ENCODE results near the gene AKNA. TPM values are rescaled to one million over a fixed set of nuclear protein-coding genes. Genes with fewer than 3 reads are reported as not detected.
"Not testable (repeated sequence)": the region's sequence is repeated elsewhere in the genome, so short reads cannot be mapped to it uniquely, and the experiment has no call there.

The AKNA gene
- total RNA-seq, 2 donors from 2014 or later, result 12.2 to 15.4 TPM

DNA sequence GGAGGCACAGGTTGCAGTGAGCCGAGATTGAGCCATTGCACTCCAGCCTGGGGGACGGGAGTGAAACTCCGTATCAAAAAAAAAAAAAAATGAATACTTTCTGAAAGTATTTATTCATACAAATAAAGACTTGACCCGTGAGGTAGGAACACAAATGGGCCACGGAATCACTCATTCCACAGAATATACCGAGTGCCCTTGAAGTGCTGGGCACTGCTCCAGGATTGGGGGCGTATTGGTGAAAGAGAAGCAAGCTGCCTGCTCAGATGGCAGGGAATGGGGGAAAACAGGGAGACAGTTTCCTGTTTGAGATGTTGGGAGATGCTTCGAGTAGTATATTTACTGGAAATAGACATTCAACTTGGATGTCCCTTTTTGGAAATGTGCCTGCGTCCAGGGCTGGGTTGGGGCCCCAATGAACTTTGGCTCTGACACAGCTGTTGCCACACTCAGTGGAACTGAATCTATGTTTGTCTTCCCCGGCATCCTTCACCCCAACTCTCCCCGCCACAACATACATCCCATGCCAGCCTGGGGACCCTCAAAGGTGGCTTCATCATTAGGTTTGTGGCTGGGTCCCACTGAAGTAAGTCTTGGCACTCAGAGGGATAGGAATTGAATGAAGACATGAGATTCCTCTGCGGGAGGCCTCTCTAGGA, 65.5 kb downstream of the AKNA start:
- H3K4me3 Mint-ChIP-seq; H3K9ac ChIP-seq (ENCODE audit: extremely low read depth, low read length, poor library complexity, severe bottlenecking); H3K27ac ChIP-seq (ENCODE audit: low read depth, low read length); DNase-seq; H3K9me3 Mint-ChIP-seq; H3K36me3 Mint-ChIP-seq (ENCODE audit: low read depth); H3K27me3 ChIP-seq (ENCODE audit: control insufficient read depth, insufficient read depth, low read length, poor library complexity, severe bottlenecking); H3K4me1 ChIP-seq (ENCODE audit: control insufficient read depth, insufficient read depth, low read length); H3K36me3 ChIP-seq (ENCODE audit: control insufficient read depth, insufficient read depth, low read length); H3K27ac Mint-ChIP-seq; H3K27me3 Mint-ChIP-seq (ENCODE audit: insufficient read depth); H3K9me3 ChIP-seq (ENCODE audit: control insufficient read depth, low read length); H3K4me1 Mint-ChIP-seq; H3K4me3 ChIP-seq (ENCODE audit: low read length): not testable (repeated sequence)
- 92 to 94% methylated on average over 4 to 8 of the region's 12 CpGs for WGBS, 2 experiments (ENCODE audit: insufficient coverage in 1 of 2, insufficient read length in 1 of 2)

DNA sequence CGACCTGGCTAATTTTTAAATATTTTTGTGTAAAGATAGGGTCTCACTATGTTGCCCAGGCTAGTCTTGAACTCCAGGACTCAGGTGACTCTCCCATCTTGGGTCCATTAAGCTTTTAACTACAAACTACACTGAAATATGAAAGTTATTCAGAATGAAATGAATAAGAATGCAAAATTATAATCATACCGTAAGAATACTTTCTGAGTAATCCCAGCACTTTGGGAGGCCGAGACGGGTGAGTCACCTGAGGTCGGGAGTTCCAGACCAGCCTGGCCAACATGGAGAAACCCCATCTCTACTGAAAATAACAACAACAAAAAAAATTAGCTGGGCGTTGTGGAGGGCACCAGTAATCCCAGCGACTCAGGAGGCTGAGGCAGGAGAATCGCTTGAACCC, 66.0 kb downstream of the AKNA start:
- Mint-ChIP-seq H3K27me3 (ENCODE audit: insufficient read depth) (no peaks in the 10 kb centered on the region), H3K27ac (no peak overlapping the region), H3K4me3 (no peak overlapping the region)

DNA sequence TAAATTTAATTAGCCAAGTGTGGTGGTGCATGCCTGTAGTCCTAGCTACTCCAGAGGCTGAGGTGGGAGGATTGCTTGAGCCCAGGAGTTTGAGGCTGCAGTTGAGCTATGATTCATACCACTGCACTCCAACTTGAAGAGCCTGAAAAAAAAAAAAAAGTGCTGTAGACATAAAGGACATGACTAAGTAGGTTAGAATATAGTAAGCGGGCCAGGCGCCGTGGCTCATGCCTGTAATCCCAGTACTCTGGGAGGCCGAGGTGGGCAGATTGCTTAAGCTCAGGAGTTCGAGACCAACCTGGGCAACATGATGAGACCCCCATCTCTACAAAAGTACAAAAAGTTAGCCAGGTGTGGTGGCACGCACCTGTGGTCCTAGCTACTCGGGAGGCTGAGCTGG, 67.1 kb downstream of the AKNA start:
- not testable (repeated sequence) for H3K4me1 ChIP-seq (ENCODE audit: control insufficient read depth, insufficient read depth, low read length); H3K9ac ChIP-seq (ENCODE audit: extremely low read depth, low read length, poor library complexity, severe bottlenecking); H3K36me3 ChIP-seq (ENCODE audit: control insufficient read depth, insufficient read depth, low read length); H3K27ac ChIP-seq (ENCODE audit: low read depth, low read length); H3K27ac Mint-ChIP-seq; H3K9me3 Mint-ChIP-seq; H3K4me1 Mint-ChIP-seq; H3K27me3 ChIP-seq (ENCODE audit: control insufficient read depth, insufficient read depth, low read length, poor library complexity, severe bottlenecking); H3K27me3 Mint-ChIP-seq (ENCODE audit: insufficient read depth); H3K9me3 ChIP-seq (ENCODE audit: control insufficient read depth, low read length); H3K4me3 ChIP-seq (ENCODE audit: low read length); H3K36me3 Mint-ChIP-seq (ENCODE audit: low read depth); H3K4me3 Mint-ChIP-seq
- peak; percentile 9 for DNase-seq
- 99 to 100% methylated on average over 2 to 7 of the region's 7 CpGs for WGBS, 2 experiments (ENCODE audit: insufficient coverage in 1 of 2, insufficient read length in 1 of 2)

More for the DNA sequence above, 66.0 kb downstream of the AKNA start:
- no peaks in the 10 kb centered on the region for H3K4me1 ChIP-seq (ENCODE audit: control insufficient read depth, insufficient read depth, low read length)
- H3K27ac ChIP-seq (ENCODE audit: low read depth, low read length), result no peak overlapping the region
- no peak overlapping the region for H3K4me3 ChIP-seq (ENCODE audit: low read length)
- WGBS, 2 experiments (ENCODE audit: insufficient coverage in 1 of 2, insufficient read length in 1 of 2), result 87 to 92% methylated on average over 6 to 8 of the region's 8 CpGs
- no peaks in the 10 kb centered on the region for H3K36me3 ChIP-seq (ENCODE audit: control insufficient read depth, insufficient read depth, low read length)
- DNase-seq, result no peak
- no peaks in the 10 kb centered on the region for H3K4me1 Mint-ChIP-seq
- H3K36me3 Mint-ChIP-seq (ENCODE audit: low read depth), result no peaks in the 10 kb centered on the region
- TF ChIP-seq, protein P1, sequence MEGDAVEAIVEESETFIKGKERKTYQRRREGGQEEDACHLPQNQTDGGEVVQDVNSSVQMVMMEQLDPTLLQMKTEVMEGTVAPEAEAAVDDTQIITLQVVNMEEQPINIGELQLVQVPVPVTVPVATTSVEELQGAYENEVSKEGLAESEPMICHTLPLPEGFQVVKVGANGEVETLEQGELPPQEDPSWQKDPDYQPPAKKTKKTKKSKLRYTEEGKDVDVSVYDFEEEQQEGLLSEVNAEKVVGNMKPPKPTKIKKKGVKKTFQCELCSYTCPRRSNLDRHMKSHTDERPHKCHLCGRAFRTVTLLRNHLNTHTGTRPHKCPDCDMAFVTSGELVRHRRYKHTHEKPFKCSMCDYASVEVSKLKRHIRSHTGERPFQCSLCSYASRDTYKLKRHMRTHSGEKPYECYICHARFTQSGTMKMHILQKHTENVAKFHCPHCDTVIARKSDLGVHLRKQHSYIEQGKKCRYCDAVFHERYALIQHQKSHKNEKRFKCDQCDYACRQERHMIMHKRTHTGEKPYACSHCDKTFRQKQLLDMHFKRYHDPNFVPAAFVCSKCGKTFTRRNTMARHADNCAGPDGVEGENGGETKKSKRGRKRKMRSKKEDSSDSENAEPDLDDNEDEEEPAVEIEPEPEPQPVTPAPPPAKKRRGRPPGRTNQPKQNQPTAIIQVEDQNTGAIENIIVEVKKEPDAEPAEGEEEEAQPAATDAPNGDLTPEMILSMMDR (conservative IDR thresholded peaks at IDR 0.05), result no peak
- H3K9me3 Mint-ChIP-seq, result no peaks in the 10 kb centered on the region
- H3K27me3 ChIP-seq (ENCODE audit: control insufficient read depth, insufficient read depth, low read length, poor library complexity, severe bottlenecking), result no peaks in the 10 kb centered on the region
- H3K9me3 ChIP-seq (ENCODE audit: control insufficient read depth, low read length), result no peaks in the 10 kb centered on the region
- no peak overlapping the region for H3K9ac ChIP-seq (ENCODE audit: extremely low read depth, low read length, poor library complexity, severe bottlenecking)

DNA sequence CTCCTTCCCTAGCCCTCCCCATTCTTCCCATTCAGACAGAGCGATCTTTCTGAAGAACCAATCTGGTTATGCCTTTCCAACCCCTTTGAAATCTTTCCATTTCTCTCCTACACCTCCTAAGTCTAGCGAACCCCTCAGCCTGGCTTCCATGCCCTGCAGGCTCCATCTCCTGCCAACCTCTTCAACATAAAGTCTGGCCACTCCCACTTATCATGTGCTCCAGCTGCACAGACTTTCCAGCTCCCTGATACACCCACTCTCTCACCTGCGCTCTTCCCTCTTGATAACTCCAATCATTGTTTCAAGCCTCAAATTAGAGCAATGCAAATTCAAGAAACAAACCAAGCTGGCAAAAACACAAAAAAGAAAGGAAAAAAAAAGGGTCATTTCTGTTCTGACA, 68.6 kb downstream of the AKNA start:
- H3K27me3 ChIP-seq (ENCODE audit: control insufficient read depth, insufficient read depth, low read length, poor library complexity, severe bottlenecking), result no peaks in the 10 kb centered on the region
- H3K9ac ChIP-seq (ENCODE audit: extremely low read depth, low read length, poor library complexity, severe bottlenecking), result no peak overlapping the region
- no peaks in the 10 kb centered on the region for H3K27me3 Mint-ChIP-seq (ENCODE audit: insufficient read depth)
- no peaks in the 10 kb centered on the region for H3K9me3 Mint-ChIP-seq
- H3K4me3 ChIP-seq (ENCODE audit: low read length), result no peak overlapping the region
- TF ChIP-seq, protein P1 (conservative IDR thresholded peaks at IDR 0.05), result no peak
- H3K4me1 ChIP-seq (ENCODE audit: control insufficient read depth, insufficient read depth, low read length), result no peaks in the 10 kb centered on the region
- no peak overlapping the region for H3K4me3 Mint-ChIP-seq
- no peaks in the 10 kb centered on the region for H3K4me1 Mint-ChIP-seq
- H3K36me3 Mint-ChIP-seq (ENCODE audit: low read depth), result no peaks in the 10 kb centered on the region
- WGBS, 2 experiments (ENCODE audit: insufficient coverage in 1 of 2, insufficient read length in 1 of 2), result 88 to 91% methylated on average over 2 to 3 of the region's 3 CpGs
- peak; percentile 19 for DNase-seq
- no peaks in the 10 kb centered on the region for H3K36me3 ChIP-seq (ENCODE audit: control insufficient read depth, insufficient read depth, low read length)
- H3K27ac ChIP-seq (ENCODE audit: low read depth, low read length), result no peak overlapping the region
- no peak overlapping the region for H3K27ac Mint-ChIP-seq
- no peaks in the 10 kb centered on the region for H3K9me3 ChIP-seq (ENCODE audit: control insufficient read depth, low read length)
